Measurements from ENCODE around the gene APMAP.

- no peak for TF ChIP-seq CTCF (IDR thresholded peaks at IDR 0.05)
- no peak for TF ChIP-seq POLR2A (IDR thresholded peaks at IDR 0.05)
These were observed 53.5 kb downstream of the APMAP start for GRCh38 chr20:24939036-24939435.

All from uterus (tissue), 2 donors.